HG03521 (cell line): Measurements from ENCODE around the gene SUSD3.

Source experiments
- ATAC-seq: cut with Tn5 transposase; IDR thresholded peaks from one replicate; pipeline ENCODE4 v1.9.1; 2021; ENCODE audit warnings: mild to moderate bottlenecking, moderate library complexity; ENCODE audit not compliant: unreplicated experiment

SUSD3 gene

DNA sequence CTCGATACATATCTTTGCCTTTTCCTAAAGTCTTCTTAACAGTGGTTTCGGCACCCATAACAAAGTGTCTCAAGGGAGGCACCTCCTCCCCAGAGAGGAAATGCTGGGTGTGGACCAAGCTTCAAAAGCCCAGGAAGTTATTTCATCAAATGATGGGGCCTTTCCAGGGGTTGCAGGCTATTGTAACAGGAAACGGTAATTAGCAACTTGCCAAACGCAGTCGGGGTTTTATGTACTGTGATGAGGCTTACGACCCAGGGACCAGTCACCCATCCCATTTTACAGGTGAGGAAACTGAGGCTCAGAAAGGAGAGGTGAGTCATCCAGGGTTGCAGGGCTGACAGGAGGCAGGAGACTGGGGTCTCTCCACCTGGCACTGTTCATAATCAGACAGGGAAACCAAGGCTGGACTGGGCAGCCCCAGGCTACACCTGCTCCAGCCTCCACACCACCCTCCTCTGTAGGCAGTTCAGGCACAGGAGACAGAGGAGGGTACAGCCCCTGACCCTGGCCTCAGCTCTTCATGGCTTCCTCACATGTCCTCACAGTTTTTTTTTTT lies 30.0 kb upstream of the SUSD3 start:
- no peak for ATAC-seq

DNA sequence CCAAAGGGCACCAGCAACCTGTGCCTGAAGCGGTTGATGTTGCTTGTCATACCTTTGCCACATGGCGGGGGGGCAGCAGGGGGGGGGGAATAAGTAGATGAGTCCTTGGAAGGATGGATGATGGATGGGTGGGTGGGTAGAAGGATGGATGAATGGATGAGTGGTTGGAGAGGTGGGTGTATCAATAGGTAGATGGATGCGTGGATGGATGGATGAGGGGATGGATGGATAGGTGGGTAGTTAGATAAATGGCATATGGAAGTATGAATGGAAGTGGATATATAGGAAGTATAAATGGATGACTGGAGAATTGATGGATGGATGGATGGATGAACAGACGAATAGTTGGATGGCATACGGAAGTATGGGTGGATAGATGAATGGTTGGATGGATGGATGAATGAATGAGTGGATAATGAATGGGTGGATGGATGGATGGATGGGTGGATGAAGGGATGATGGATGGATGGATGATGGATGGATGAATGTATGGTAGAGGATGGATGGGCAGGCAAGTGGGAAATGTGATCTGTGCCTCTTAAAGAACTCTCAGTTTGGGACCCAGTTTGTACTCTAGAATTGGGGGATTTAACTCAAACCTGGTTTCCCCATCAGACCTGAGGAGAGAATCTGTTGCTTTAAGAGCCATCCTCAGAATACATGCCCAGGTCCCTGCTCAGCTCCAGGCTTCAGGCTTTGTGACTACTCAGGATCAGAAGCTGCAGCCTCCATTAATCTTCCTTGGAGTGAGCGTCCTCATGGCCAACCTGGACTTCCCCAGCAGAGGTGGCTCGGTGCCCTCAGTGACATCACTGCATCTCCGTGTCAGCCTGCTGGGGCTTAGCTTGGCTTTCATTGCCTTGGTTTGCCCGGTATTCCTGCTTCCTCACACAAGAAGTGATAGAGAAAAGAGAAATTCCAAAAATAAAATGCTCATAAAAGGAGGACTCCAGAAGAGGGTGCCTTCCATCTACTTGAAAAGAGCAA lies 27.6 kb upstream of the SUSD3 start:
- ATAC-seq: no peak

DNA sequence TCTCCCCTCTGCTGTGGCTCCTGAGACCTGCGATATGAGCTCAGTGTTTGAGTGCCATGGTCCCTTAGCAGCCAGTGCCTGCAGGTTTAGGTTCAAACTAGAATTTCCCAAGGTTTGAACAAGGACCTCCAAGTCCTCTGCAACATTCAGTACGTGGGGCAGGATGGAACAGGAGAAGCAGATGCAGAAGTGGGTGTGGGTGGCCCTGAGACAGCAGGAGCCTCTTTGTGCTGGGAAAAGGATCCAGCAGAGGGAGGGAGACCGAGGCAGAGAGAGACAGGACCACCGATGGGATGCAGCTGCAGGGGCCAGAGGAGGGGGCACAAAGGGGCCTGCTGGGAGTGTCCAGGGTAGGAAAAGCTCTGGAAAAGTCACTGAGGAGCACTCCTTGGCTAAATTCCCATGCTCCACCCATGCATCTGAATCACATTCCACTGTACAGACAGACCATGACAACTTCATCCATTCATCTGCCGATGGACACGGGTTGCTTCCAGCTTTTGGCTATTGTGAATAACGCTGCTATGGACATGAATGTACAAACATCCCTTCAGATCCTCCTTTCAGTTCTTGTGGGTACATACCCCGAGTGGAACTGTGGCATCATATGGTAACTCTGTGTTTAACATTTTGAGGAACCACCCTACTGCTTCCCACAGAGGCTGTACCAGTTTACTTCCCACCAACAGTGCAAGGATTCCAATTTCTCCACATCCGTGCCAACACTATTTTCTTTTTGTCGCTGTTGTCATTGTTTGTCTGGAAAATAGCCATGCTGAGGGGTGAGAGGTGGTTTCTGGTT lies 26.7 kb upstream of the SUSD3 start:
- ATAC-seq: no peak

DNA sequence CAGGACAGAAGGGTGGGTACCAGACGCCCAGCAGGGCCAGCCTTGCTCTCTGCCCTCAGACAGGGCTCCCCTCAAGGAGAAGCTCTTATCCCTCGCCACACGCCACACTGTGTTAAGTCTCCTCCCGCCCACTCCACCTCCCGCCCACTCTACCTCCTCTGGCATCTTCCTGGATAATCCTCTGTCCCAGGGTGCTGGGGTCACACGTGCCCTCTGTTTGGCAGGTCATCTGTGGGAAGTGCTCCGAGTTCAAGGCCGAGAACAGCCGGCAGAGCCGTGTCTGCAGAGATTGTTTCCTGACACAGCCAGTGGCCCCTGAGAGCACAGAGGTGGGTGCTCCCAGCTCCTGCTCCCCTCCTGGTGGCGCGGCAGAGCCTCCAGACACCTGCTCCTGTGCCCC lies 26.0 kb upstream of the SUSD3 start:
- ATAC-seq: no peak

DNA sequence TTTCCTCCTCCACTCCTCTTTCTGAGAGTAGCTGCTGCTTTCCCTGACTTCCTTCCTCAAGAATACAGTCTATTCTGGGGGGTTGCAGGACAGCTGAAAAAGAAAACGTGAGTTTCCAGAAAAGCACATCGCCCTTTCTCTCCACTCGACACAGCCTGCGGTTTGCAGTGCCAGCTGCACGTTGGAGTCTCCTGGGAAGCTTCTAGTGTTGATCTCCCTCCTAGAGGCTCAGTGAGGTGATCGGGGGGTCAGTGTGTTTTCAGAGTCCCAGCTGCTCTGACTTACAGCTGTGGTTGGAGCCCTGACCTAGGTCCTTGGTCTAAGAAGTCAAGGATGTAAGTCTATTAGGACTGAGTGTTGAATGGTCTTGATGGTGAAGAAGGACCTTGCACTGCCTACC lies 25.0 kb upstream of the SUSD3 start:
- ATAC-seq: no peak

DNA sequence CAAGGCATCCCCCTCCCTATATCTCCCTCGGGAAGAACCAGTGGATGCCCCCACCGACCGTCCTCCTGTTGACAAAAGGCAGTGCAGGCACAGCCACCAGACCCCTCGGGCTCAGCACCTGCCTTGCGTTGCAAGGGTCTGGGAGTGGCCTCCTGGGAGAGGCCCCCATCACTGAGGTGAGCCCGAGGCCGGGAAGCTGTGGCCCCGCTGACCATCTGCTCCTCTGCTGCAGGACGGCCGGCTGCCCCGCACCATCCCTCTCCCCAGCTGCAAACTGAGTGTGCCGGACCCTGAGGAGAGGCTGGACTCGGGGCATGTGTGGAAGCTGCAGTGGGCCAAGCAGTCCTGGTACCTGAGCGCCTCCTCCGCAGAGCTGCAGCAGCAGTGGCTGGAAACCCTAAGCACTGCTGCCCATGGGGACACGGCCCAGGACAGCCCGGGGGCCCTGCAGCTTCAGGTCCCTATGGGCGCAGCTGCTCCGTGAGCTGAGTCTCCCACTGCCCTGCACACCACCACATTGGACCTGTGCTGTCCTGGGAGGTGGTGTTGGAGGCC lies 23.3 kb upstream of the SUSD3 start:
- no peak for ATAC-seq

DNA sequence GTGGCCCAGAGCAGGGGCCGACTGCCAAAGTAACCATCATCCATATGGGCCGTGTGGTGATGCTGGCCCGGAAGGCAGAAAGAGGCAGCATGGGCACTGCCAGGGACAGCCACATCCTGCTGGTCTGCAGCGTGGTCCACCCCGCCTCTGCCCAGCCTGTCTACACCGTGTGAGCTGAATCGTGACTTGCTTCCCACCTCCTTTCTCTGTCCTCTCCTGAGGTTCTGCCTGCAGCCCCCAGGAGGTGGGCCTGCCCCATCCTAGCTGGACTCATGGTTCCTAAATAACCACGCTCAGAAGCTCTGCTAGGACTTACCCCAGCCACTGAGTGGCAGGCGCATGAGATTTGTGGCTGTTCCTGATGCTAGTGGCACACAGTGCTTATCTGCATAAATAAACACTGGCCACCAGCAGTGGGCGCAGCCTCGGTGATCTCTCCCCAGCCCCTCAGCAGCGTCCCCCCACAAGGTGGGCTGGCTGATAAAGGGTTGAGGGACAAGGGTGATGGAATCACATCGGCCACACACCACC lies 22.6 kb upstream of the SUSD3 start:
- ATAC-seq: no peak

DNA sequence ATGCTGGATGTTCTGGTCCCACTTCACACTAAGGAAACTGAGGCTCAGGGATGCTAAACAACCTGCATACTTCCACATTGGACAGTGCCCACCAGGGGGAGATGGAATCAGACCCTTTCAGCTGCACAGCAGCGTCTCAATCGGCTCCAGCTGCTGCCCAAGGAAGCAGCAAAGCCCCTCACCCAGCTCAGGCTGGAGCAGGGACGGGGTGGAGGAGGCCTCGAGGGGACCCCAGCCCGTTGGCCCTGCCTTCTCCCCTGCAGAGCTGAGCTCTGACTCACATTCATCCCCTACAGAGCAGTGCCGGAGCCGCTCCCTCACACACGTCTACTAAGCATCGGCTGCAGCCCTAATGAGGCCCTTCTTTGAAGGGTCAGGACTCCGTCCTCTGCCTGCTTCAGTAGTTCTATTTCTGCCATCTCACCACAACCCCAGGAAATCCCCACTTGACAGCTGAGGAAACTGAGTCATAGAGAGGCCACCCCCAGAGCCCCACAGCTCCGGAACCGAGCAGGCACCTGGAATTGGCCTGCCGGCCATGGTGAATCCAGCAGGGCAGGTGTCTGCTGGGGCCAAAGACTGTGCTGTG lies 21.5 kb upstream of the SUSD3 start:
- ATAC-seq: no peak

DNA sequence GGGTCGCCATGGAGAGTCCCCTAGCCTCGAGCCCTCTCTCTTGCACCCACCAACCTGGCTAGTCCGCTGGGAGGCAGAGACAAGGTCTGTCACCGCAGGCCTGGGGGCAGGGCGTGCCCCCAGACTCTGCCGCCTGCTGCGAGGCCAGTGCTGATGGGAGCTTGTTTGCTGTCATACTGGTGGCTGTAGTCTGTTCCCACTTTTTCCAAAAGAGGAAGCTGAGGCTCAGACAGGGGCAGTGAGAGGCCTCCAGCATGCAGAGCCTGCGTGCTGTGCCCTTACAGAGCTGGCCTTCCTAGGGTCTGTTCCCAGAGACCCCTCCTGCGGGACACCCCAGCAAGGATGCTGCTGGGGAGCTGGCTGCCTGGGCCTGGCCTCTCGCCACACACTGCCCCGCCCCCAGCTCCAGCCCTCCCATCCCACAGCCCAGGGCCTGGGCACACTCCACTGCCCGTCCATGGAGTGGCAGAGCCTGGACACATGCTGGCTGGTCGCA lies 21.0 kb upstream of the SUSD3 start:
- ATAC-seq: no peak

DNA sequence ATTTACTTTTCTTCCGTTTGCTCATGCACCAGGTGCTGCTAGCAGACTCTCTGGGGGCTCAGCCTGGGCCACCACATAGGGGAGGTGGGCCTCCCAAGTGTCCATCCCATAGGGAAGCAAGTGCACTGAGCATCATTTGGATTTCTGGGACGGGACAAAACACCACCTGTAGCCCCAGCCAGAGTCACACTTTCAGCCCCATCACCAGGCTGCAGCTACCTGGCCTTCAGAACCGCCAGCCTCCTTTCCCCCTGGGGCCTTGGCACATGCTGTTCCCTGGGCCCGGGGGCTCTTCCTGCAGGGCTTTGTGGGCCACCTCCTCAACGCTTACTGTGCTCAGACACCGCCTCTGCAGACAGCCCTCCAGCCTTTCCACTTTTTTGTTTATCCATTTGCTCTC lies 19.6 kb upstream of the SUSD3 start:
- ATAC-seq: no peak

DNA sequence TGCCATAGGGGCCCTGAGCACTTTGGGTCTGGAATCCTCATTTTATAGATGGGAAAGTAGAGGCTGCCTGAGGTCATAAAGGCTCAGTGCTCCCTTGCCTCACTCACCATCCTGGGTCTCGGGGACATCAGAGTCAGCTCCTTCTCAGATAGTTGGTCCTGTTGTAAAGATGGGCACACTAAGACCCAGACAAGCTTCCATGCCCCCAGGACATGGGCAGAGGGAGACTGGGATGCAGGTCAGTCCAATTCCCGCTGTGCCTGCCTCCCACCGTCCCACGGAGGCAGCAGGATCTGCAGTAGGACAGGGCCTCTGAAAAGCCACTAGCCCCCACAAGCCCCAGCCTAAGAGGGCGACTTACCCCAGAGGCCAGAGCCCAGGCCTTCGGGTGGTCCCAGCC lies 19.0 kb upstream of the SUSD3 start:
- ATAC-seq: no peak

DNA sequence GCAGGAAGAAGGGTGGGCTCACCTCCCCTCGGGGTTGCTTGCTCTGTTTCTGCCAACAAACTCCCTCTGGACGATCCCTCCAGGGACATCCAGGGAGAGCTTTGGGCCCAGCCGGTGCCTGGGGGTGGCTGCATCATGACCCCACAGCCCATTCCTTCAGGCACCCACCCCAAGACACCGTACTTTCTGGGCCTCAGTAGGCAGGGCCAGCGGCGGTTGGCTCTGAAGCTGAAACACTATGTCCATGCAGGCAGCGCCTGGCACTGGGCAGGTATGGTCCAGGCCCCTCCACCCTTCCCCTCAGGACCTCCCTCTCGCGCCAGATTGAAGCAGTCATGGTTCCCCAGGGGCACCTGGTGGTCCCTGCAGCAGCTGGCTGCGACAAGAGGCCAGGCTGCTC lies 18.5 kb upstream of the SUSD3 start:
- no peak for ATAC-seq

DNA sequence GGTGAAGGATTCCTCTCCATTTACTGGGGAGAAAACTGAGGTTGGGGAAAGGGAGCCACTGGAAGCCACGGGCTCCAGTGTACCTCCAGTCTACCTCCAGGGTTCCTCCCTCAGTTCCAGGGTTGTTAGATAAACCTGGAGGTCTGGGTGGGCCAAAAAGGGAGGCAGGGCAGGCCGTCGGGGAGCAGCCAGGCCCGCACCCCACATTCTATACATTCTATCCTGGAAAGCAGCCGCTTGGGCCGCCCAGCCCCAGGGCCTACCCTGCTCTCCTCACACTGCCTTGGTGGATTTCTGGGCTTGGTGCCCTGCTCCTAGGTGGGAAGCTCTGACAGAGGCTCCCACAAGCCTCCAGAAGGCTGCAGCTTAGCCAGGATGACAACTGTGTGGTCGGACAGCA lies 18.1 kb upstream of the SUSD3 start:
- no peak for ATAC-seq

DNA sequence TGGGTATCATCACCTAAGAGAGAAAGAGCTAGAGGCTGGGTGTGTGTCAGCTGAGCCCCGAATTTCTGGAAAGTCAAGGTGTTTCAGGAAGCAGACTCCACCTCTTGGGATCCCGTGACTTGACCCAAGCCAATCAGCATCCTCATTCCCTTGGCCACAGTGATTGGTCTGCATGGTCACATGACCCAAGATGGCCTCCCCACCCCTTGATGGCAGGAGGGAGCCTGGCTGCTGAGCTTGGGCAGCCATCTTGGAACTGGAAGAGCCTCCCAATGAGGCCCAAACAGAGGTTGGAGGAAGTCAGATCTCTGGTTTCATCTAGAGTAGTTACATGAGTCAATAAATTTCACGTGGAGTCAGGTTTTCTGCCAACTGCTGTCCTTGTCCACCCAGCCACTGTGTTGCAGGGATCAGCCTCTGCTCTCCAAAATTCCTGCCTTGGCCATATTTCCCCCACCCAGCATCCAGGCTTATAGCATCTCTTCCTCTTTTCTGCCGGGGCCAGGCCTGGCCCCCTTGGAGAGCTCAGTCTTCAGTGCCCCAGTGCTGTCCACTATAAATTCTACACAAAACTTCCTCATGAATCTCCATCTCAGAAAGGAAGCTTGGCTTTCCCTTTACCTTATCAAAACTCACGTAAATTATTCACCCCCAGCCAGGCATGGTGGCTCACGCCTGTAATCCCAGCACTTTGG lies 17.2 kb upstream of the SUSD3 start:
- ATAC-seq: no peak

DNA sequence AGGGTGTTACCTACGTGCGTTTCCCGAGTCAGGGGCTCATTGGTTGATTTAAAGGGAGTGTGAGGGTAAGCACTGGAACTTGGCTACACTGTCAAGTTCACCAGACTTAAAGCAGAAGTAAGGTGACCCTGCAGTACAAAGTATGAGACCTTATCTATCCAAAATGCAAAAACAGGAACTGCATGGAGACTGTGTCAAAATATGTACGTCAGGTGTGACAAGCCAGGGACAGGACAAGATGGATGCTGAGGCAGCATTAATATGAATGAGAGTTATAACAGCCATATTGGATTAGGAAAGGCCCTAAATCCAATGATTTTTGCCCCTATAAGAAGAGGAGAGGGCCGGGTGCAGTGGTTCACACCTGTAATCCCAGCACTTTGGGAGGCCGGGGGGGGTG lies 15.4 kb upstream of the SUSD3 start:
- ATAC-seq: no peak

DNA sequence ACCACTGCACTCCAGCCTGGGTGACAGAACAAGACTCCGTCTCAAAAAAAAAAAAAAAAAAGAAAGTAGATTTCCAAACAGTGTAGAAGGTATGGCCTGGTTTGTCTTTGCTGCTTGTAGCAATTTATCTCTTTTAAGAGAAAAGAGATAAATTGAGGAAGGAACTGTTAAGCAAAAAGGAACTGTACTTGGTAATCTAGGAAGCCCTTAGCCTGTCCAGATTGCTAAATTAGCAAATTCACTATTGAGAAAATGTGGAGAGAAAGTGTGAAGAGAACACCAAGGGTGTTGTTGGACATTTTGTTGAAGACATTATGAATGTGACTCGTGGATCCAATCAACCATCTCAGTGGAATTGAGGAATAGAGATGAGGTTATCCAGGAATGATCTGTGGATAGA lies 13.0 kb upstream of the SUSD3 start:
- ATAC-seq: no peak

DNA sequence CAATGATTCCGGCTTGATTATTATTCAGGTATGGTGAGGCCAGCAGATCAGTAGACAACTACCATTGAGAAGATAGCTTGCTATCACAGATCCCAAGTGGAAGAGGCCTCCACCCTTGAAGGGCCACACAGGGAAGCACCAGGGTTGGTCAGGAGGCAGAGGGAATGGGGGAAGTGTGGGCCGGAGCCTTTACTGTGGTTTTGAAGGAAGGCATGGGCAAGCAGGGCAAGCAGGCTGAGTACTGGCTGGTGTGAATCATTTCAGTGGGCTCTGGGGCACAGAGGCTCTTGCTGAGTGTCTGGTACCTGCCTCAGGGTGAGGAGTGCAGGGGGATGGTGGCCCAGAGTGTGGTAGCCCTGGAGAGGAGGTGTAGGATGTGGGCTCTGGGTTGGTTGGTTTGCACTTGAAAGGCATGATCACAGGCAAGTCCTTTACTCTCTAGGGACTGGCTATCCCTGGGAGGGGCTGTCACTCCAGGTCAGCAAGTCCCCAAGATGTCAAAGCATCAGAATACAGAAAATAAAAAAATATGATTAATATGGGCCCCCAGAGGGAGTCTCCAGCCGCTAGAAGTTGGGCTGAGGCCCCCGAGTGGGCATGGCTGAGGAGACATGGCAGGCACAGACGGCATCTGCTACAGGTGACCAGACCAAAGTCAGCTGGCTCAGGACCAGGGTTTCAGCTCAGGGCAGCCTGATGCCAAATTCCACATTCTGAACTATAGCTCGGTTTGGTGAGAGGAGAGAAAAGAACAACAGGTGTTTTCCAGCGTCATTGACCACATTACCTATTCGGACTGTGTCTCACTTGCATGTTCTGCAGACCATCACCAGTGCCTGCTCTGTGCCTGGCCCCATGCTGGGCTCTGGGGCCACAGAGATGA lies 9.7 kb upstream of the SUSD3 start:
- no peak for ATAC-seq

DNA sequence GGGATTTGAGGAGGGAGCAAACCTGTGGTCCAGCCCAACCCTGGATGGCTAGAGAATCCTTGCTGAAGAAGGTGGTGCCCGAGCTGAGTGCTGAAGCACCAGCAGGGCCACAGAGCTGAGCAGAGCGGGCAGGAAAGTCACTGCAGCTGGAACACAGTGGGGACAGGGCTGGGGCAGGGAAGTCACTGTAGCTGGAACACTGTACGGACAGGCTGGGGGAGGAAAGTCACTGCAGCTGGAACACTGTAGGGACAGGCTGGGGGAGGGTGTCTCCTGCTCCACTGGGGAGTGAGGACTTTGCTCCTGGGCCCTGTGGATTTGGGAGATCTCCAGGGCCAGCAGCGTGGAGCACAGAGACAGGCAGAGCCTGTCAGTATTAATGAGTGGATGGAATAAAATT lies 9.0 kb upstream of the SUSD3 start:
- no peak for ATAC-seq

DNA sequence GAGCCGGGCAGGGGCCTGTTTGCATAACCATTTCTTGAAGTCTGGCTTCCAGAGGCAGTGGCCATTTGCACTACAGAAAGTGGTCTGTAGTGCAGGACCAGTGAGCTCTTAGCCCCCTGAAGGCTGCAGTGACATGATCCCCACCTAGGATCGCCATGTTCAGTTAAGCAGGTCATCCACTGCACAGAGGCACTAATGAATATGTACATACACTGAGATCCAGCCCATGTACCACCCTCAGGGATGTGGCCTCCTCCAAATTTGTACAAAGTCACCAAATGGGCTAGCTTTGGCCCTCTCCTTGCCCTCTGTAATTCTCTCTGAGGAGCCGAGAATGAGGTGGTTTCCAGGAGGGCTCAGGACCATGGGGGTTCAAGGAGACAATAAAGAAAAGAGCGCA lies 8.3 kb upstream of the SUSD3 start:
- ATAC-seq: no peak
